ENCODE measurements around the gene EFR3B. TPM values are rescaled to one million over a fixed set of nuclear protein-coding genes. Genes with fewer than 3 reads are reported as not detected.

The EFR3B gene
- total and polyA plus RNA-seq, 10 of the 15 experiments (the other 5 are each of a cell fraction or from before 2014, with no cell fraction given) = 0.12 to 3.9 (median 1.8) TPM

GRCh38 chr2:25082002-25082622 is 40.2 kb downstream of the EFR3B start:
- Histone ChIP-seq H3K9me3 (replicated peaks; ENCODE audit: control insufficient read depth, insufficient read depth, low read length) (no peaks in the 10 kb centered on the region), H3K9ac (ENCODE audit: control insufficient read depth, insufficient read depth, low read length) (no peak overlapping the region), H3K4me1 (ENCODE audit: control insufficient read depth, insufficient read depth, low read length) (no peaks in the 10 kb centered on the region), H4K20me1 (ENCODE audit: control insufficient read depth, insufficient read depth) (no peaks in the 10 kb centered on the region), H3K36me3 (ENCODE audit: control insufficient read depth in 2 of 2, insufficient read depth in 2 of 2, low read length in 1 of 2) (no peaks in the 10 kb centered on the region), H3K27me3 (replicated peaks in 1 of 2; ENCODE audit: control insufficient read depth in 2 of 2, insufficient read depth in 2 of 2, low read length in 1 of 2) (0 out of 4 replicates have a peak, but pooled peaks cover 0 to 2% of the 10 kb centered on the region in 2 experiments), H3K4me2 (ENCODE audit: control insufficient read depth, insufficient read depth) (no peak overlapping the region), H3K4me3 (no peak overlapping the region), H3K79me2 (ENCODE audit: control insufficient read depth, insufficient read depth, low read length) (no peaks in the 10 kb centered on the region), H2AFZ (ENCODE audit: control insufficient read depth, low read depth, low read length) (no peak overlapping the region), H3K27ac (ENCODE audit: control insufficient read depth, insufficient read depth) (no peak overlapping the region)
- ChIA-PET SMC1A (ENCODE audit: uncharacterized antibody, unreplicated experiment) (no interaction called here), CTCF (no interaction called here), POLR2A (no interaction called here), RAD21 (ENCODE audit: unreplicated experiment) (no interaction called here)
- no peak for TF ChIP-seq PBX3 (IDR thresholded peaks at IDR 0.05; ENCODE audit: insufficient replicate concordance, low read depth, low read length)
- no peak for TF ChIP-seq HCFC1 (IDR thresholded peaks at IDR 0.05; ENCODE audit: low read length)
- no peak for TF ChIP-seq NFYB (IDR thresholded peaks at IDR 0.05; ENCODE audit: insufficient read depth, low read depth, low read length)
- TF ChIP-seq, protein P1, sequence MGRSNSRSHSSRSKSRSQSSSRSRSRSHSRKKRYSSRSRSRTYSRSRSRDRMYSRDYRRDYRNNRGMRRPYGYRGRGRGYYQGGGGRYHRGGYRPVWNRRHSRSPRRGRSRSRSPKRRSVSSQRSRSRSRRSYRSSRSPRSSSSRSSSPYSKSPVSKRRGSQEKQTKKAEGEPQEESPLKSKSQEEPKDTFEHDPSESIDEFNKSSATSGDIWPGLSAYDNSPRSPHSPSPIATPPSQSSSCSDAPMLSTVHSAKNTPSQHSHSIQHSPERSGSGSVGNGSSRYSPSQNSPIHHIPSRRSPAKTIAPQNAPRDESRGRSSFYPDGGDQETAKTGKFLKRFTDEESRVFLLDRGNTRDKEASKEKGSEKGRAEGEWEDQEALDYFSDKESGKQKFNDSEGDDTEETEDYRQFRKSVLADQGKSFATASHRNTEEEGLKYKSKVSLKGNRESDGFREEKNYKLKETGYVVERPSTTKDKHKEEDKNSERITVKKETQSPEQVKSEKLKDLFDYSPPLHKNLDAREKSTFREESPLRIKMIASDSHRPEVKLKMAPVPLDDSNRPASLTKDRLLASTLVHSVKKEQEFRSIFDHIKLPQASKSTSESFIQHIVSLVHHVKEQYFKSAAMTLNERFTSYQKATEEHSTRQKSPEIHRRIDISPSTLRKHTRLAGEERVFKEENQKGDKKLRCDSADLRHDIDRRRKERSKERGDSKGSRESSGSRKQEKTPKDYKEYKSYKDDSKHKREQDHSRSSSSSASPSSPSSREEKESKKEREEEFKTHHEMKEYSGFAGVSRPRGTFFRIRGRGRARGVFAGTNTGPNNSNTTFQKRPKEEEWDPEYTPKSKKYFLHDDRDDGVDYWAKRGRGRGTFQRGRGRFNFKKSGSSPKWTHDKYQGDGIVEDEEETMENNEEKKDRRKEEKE (IDR thresholded peaks at IDR 0.05) = no peak
- no peak for TF ChIP-seq CHD2 (IDR thresholded peaks at IDR 0.05; ENCODE audit: borderline replicate concordance, low read depth, low read length)
- TF ChIP-seq POU2F2 (IDR thresholded peaks at IDR 0.05; ENCODE audit: borderline replicate concordance, low read depth, low read length) = no peak
- in situ Hi-C loops (cut with MboI) (no loop called here), intact Hi-C loops (cut with micrococcal nuclease; ENCODE audit: unreplicated experiment) (no loop called here)
- DNase-seq (ENCODE audit: low read depth, low spot score) (no peak), ATAC-seq (no peak), FAIRE-seq (no peak)
- WGBS (ENCODE audit: insufficient coverage, insufficient replicate concordance, low lambda C conversion rate, missing lambda C conversion rate) = 91% methylated on average over 6 of the region's 6 CpGs
- BruUV-seq (replicated peaks) = no TSS peak
